Osteoblast (primary cell): ENCODE data around the gene CFAP58. TPM values are rescaled to one million over a fixed set of nuclear protein-coding genes. Genes with fewer than 3 reads are reported as not detected.

Experiments used
- DNase-seq: peaks from one replicate; pipeline ENCODE4 v3.0.0; 2011; ENCODE audit warnings: low spot score, mixed read lengths; ENCODE audit not compliant: insufficient read length; ENCODE audit errors: missing footprints
- H2AFZ ChIP-seq: 2 replicates; pipeline ENCODE4 v1.6.0; 2011; ENCODE audit warnings: mild to moderate bottlenecking, low read length
- H3K27ac ChIP-seq: 2 replicates; pipeline ENCODE4 v1.5.1; 2011; ENCODE audit warnings: mild to moderate bottlenecking, low read depth, low read length, moderate library complexity
- H3K27me3 ChIP-seq: 2 replicates; pipeline ENCODE4 v1.6.0; 2012; ENCODE audit warnings: mild to moderate bottlenecking, control low read depth, inconsistent platforms, low read length, moderate library complexity; ENCODE audit not compliant: insufficient read depth
- H3K36me3 ChIP-seq: 2 replicates; pipeline ENCODE4 v1.5.1; 2011; ENCODE audit warnings: mild to moderate bottlenecking, low read length, control low read depth, moderate library complexity; ENCODE audit not compliant: insufficient read depth
- H3K4me1 ChIP-seq: 2 replicates; pipeline ENCODE4 v1.5.1; 2011; ENCODE audit warnings: mild to moderate bottlenecking, low read length, control low read depth, moderate library complexity; ENCODE audit not compliant: insufficient read depth
- H3K4me2 ChIP-seq: 2 replicates; pipeline ENCODE4 v1.6.0; 2011; ENCODE audit warnings: mild to moderate bottlenecking, low read length; ENCODE audit not compliant: insufficient read depth
- H3K4me3 ChIP-seq: fragments of 200-600 bp; sonication (generic); 3 replicates; pipeline ENCODE4 v1.5.1; 2012; ENCODE audit warnings: mild to moderate bottlenecking, low read length, inconsistent platforms; ENCODE audit not compliant: insufficient read depth
- H3K79me2 ChIP-seq: 2 replicates; pipeline ENCODE4 v1.6.0; 2012; ENCODE audit warnings: mild to moderate bottlenecking, low read length, control low read depth, inconsistent platforms; ENCODE audit not compliant: insufficient read depth
- H3K9me3 ChIP-seq: 2 replicates; pipeline ENCODE4 v1.5.1; 2011; ENCODE audit warnings: low read depth, low read length, control low read depth
- H4K20me1 ChIP-seq: 2 replicates; pipeline ENCODE4 v1.6.0; 2012; ENCODE audit warnings: mild to moderate bottlenecking, low read length, control low read depth; ENCODE audit not compliant: insufficient read depth
- total RNA-seq: library from RNA; depleted of rRNA; stranded (reverse); fragments of >200 nt; gene quantifications from 2 replicates; pipeline ENCODE4 v1.2.3, GENCODE V29; 2012
- TF ChIP-seq, protein P1 (sequence below): IDR thresholded peaks from 2 replicates; pipeline ENCODE4 v1.5.1; 2011; ENCODE audit warnings: mild to moderate bottlenecking, low read depth, low read length, moderate library complexity; ENCODE audit errors: extremely low read depth

The CFAP58 gene
- total RNA-seq, 1 donor: 0.36 TPM

- peaks cover 69% of the 10 kb centered on the region for H3K4me1 ChIP-seq
- H2AFZ ChIP-seq: no peak overlapping the region
- H3K79me2 ChIP-seq: peaks cover 79% of the 10 kb centered on the region
- peaks cover 40% of the 10 kb centered on the region for H4K20me1 ChIP-seq
- no peaks in the 10 kb centered on the region for H3K27me3 ChIP-seq
- H3K27ac ChIP-seq: peak overlapping the region; percentile 98
- H3K4me2 ChIP-seq: peak overlapping the region; percentile 98
- peaks cover 19% of the 10 kb centered on the region for H3K36me3 ChIP-seq
- no peak overlapping the region for H3K4me3 ChIP-seq
- no peaks in the 10 kb centered on the region for H3K9me3 ChIP-seq
- no peak for DNase-seq
- TF ChIP-seq, protein P1, sequence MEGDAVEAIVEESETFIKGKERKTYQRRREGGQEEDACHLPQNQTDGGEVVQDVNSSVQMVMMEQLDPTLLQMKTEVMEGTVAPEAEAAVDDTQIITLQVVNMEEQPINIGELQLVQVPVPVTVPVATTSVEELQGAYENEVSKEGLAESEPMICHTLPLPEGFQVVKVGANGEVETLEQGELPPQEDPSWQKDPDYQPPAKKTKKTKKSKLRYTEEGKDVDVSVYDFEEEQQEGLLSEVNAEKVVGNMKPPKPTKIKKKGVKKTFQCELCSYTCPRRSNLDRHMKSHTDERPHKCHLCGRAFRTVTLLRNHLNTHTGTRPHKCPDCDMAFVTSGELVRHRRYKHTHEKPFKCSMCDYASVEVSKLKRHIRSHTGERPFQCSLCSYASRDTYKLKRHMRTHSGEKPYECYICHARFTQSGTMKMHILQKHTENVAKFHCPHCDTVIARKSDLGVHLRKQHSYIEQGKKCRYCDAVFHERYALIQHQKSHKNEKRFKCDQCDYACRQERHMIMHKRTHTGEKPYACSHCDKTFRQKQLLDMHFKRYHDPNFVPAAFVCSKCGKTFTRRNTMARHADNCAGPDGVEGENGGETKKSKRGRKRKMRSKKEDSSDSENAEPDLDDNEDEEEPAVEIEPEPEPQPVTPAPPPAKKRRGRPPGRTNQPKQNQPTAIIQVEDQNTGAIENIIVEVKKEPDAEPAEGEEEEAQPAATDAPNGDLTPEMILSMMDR: no peak
Observed at GRCh38 chr10:104333728-104334373, 19.8 kb upstream of the CFAP58 start.

DNA sequence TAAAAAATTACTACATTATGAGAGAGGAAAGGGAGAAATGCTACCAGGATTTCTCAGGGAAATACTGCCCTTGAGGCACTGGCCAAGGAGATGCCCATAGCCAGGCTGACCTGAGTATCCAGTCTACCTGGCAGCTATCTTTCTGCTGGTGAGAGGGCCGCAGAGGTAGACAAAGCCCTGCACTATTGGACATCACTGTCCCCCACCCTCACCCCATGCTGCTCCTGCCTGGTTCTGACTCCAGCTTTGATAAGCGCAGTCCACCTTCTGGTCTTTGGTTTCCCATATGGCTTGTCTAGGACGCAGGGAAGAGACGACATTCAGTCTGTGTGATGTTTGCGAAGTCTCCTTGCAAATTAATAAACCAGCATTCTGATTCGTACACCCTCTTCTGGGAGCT, 19.1 kb upstream of the CFAP58 start:
- Histone ChIP-seq H4K20me1 (peaks cover 40% of the 10 kb centered on the region), H3K36me3 (peaks cover 19% of the 10 kb centered on the region), H3K79me2 (peaks cover 79% of the 10 kb centered on the region), H3K27me3 (no peaks in the 10 kb centered on the region), H3K27ac (peak overlapping the region; percentile 98), H3K4me3 (peak overlapping the region; percentile 18), H3K4me2 (peak overlapping the region; percentile 98), H3K9me3 (no peaks in the 10 kb centered on the region), H2AFZ (no peak overlapping the region), H3K4me1 (peaks cover 67% of the 10 kb centered on the region)
- TF ChIP-seq, protein P1: no peak
- no peak for DNase-seq

DNA sequence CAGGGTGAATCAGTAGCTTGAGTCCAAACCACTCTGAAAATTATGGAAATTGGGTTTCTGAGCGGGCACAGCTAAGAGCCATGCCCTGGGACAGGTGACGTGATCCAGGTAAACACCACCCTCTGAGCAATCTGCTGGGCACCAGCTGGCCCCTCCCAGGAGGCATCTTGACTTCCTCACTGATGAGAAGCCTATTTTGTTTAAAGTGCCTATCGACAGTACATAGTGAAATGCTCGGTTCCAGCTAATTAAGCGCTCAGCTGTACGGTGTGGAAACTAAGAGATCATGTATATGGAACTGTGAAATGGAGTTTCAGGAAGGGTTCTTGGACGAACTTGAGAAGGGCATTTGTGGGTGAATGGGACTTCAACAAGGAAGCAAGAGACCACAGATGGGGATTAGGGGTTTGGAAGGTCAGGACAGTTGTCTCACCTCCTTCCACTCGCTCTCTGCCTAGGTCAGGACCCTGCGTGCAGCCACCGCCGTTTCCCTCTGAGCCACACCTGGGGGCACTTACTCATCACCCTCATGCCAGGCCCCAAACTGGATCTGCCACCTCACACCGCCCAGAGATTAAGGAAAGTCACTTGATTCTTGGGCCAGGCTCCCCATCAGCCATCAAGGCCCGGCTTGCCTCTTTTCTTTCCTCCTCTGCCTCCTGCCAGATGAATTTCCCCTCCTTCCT, 18.5 kb upstream of the CFAP58 start:
- Histone ChIP-seq H3K27ac (peak overlapping the region; percentile 98), H3K4me1 (peaks cover 67% of the 10 kb centered on the region), H3K9me3 (no peaks in the 10 kb centered on the region), H4K20me1 (peaks cover 40% of the 10 kb centered on the region), H3K27me3 (no peaks in the 10 kb centered on the region), H3K36me3 (peaks cover 19% of the 10 kb centered on the region), H3K79me2 (peaks cover 79% of the 10 kb centered on the region), H2AFZ (no peak overlapping the region), H3K4me3 (peak overlapping the region; percentile 97), H3K4me2 (peak overlapping the region; percentile 98)
- TF ChIP-seq, protein P1: no peak
- peak; percentile 62 for DNase-seq

DNA sequence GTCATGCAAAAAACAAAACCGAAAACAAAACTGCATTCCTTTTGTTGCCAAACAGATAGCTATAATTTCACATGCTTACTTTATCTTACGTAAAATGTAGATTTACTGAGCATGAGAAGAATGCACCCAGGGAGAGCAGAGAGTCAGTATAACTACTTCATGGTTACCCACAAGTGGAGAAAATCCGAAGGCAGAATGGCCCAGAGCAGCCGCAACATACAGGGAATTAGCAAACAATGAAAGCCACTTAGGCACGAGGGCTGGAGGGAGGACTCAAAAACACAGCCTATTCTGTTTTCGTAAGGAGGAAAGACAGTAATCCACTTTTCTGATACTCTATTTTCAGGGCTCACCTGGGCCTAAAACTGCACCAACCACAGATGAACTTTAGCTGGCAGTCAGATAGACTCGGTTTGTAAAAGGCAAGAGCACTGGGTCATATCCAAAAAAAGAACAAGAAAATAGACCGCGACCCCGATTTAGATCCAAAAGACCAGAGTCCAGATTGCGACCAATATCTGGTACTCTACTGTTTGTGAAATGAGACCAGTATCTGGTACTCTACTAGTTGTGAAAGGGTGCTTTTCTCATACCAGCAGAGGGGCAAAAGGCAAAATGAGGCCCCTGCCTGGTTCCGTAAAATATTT, 16.7 kb upstream of the CFAP58 start:
- peaks cover 19% of the 10 kb centered on the region for H3K36me3 ChIP-seq
- H4K20me1 ChIP-seq: peaks cover 33% of the 10 kb centered on the region

More for the DNA sequence above, 16.7 kb upstream of the CFAP58 start:
- H3K4me1 ChIP-seq: peaks cover 54% of the 10 kb centered on the region
- TF ChIP-seq, protein P1: no peak
- H3K79me2 ChIP-seq: peaks cover 68% of the 10 kb centered on the region
- H3K27me3 ChIP-seq: no peaks in the 10 kb centered on the region
- H2AFZ ChIP-seq: no peak overlapping the region
- peak overlapping the region; percentile 98 for H3K27ac ChIP-seq
- H3K9me3 ChIP-seq: no peaks in the 10 kb centered on the region
- H3K4me2 ChIP-seq: peak overlapping the region; percentile 98
- DNase-seq: no peak
- peak overlapping the region; percentile 97 for H3K4me3 ChIP-seq
